B cell (primary cell): Measurements from ENCODE around the gene IPCEF1. TPM values are rescaled to one million over a fixed set of nuclear protein-coding genes. Genes with fewer than 3 reads are reported as not detected.
A peak's percentile ranks its signal among the peaks of the same experiment; 100 is the strongest.

Source experiments
- ATAC-seq: fragments of 200-7000 bp; cut with Tn5 transposase; one replicate; pipeline ENCODE4 v1.10.0; 2021; ENCODE audit warnings: low read depth, mild to moderate bottlenecking, moderate number of reproducible peaks, moderate library complexity
- CTCF ChIA-PET: fragments of 350-600 bp; sonication (Branson Sonifier 250); formaldehyde crosslinking; loops from one replicate; lab custom pipeline; 2021; ENCODE audit warnings: antibody characterized with exemption, inconsistent platforms; lab: Charles Lee
- POLR2A ChIA-PET: fragments of 350-600 bp; sonication (Branson Sonifier 250); formaldehyde crosslinking; loops from one replicate; lab custom pipeline; 2021; ENCODE audit warnings: antibody characterized with exemption; lab: Charles Lee
- DNase-seq: peaks from one replicate; pipeline ENCODE4 v3.0.0; 2013
- H2AFZ ChIP-seq: 2 replicates; pipeline ENCODE4 v1.6.1; 2012; ENCODE audit warnings: mild to moderate bottlenecking, low read depth, low read length; ENCODE audit not compliant: insufficient read depth, poor library complexity, severe bottlenecking
- H3K27ac ChIP-seq, 2 donors: 1 replicate in 1 of 2; 2 replicates in 1 of 2; pipeline ENCODE4 v1.5.1; 2012 to 2013; ENCODE audit warnings: low read length in 2 of 2, mild to moderate bottlenecking in 2 of 2, moderate library complexity in 1 of 2
- H3K27me3 ChIP-seq, 4 experiments: fragments of 200-600 bp in 1 of 4; sonication (generic) in 1 of 4; replicated peaks in 1 of 4; 1 replicate in 2 of 4; 2 replicates in 2 of 4; pipeline versions ENCODE4 v1.6.1 to v1.7.0; 2013 to 2016; ENCODE audit warnings: low read length in 3 of 4, mild to moderate bottlenecking in 2 of 4, mixed read lengths in 1 of 4, moderate library complexity in 1 of 4; ENCODE audit not compliant: insufficient read depth in 4 of 4, control insufficient read depth in 3 of 4; ENCODE audit errors: control extremely low read depth in 1 of 4
- H3K36me3 ChIP-seq, 2 experiments: replicated peaks in 1 of 2; 1 replicate in 1 of 2; 2 replicates in 1 of 2; pipeline versions ENCODE4 v1.6.1 to v1.7.1; 2013; ENCODE audit warnings: low read length in 1 of 2; ENCODE audit not compliant: insufficient read depth in 2 of 2, control insufficient read depth in 1 of 2; ENCODE audit errors: control extremely low read depth in 1 of 2, extremely low read depth in 1 of 2
- H3K4me1 ChIP-seq, 2 donors: fragments of 200-600 bp in 1 of 2; sonication (generic) in 1 of 2; 1 replicate in 1 of 2; 2 replicates in 1 of 2; pipeline versions ENCODE4 v1.5.1 to v1.6.1; 2013 to 2017; ENCODE audit warnings: low read length in 2 of 2; ENCODE audit not compliant: control insufficient read depth in 2 of 2, insufficient read depth in 2 of 2
- H3K4me2 ChIP-seq: replicated peaks from 2 replicates; pipeline ENCODE3; 2012; ENCODE audit warnings: mild to moderate bottlenecking, low read depth, low read length; ENCODE audit not compliant: poor library complexity, severe bottlenecking
- H3K4me3 ChIP-seq, 5 experiments: fragments of 200-600 bp in 1 of 5; sonication (generic) in 1 of 5; 1 replicate in 3 of 5; 2 replicates in 2 of 5; pipeline versions ENCODE4 v1.5.1 to v1.7.0; 2011 to 2016; ENCODE audit warnings: low read length in 4 of 5, mild to moderate bottlenecking in 4 of 5, low read depth in 2 of 5, control low read depth in 1 of 5, moderate library complexity in 1 of 5; ENCODE audit not compliant: insufficient read depth in 1 of 5; ENCODE audit errors: control extremely low read depth in 1 of 5, extremely low read depth in 1 of 5
- H3K79me2 ChIP-seq: fragments of 200-600 bp; sonication (generic); one replicate; pipeline ENCODE4 v1.6.0; 2016; ENCODE audit warnings: low read length; ENCODE audit not compliant: control insufficient read depth, insufficient read depth
- H3K9ac ChIP-seq: fragments of 200-600 bp; sonication (generic); 2 replicates; pipeline ENCODE4 v1.6.1; 2017; ENCODE audit warnings: mild to moderate bottlenecking, low read length, moderate library complexity
- H3K9me3 ChIP-seq, 3 donors: one replicate each; pipeline versions ENCODE4 v1.6.1 to v1.7.1; 2013; ENCODE audit warnings: low read length in 2 of 3; ENCODE audit not compliant: control insufficient read depth in 2 of 3, insufficient read depth in 1 of 3; ENCODE audit errors: control extremely low read depth in 1 of 3
- H4K20me1 ChIP-seq: 2 replicates; pipeline ENCODE4 v1.6.0; 2012; ENCODE audit warnings: mild to moderate bottlenecking, low read length; ENCODE audit not compliant: insufficient read depth, control insufficient read depth, poor library complexity, severe bottlenecking
- H3K27ac Mint-ChIP-seq: one replicate; pipeline ENCODE4 v1.8.0; 2021; ENCODE audit warnings: mixed read lengths
- H3K27me3 Mint-ChIP-seq: one replicate; pipeline ENCODE4 v1.8.0; 2021; ENCODE audit warnings: mixed read lengths
- H3K4me1 Mint-ChIP-seq: one replicate; pipeline ENCODE4 v1.8.0; 2021; ENCODE audit warnings: mixed read lengths
- H3K4me3 Mint-ChIP-seq: one replicate; pipeline ENCODE4 v1.8.0; 2021; ENCODE audit warnings: mixed read lengths
- H3K9me3 Mint-ChIP-seq: one replicate; pipeline ENCODE4 v1.8.0; 2022; ENCODE audit warnings: mixed read lengths; ENCODE audit not compliant: insufficient read depth
- EZH2 ChIP-seq: IDR thresholded peaks from 2 replicates; pipeline ENCODE4 v1.6.1; 2012; ENCODE audit warnings: borderline replicate concordance, low read depth, mild to moderate bottlenecking, moderate library complexity, low read length; ENCODE audit not compliant: insufficient read depth, poor library complexity, severe bottlenecking
- WGBS: methylation state at CpG from one replicate; pipeline ENCODE4 v1.1.5; 2013; ENCODE audit warnings: missing lambda C conversion rate; ENCODE audit not compliant: insufficient coverage; 5-methylcytosine and 5-hydroxymethylcytosine counted together
- intact Hi-C: fragments of 100-400 bp; cut with micrococcal nuclease; formaldehyde crosslinking; loops from one replicate; pipeline ENCODE4 v1.10.0; 2022
- polyA plus RNA-seq: library from polyadenylated mRNA; depleted of rRNA; stranded (reverse); fragments of >200 nt; gene quantifications from 2 replicates; pipeline ENCODE4 v1.2.3, GENCODE V29; 2012
- total RNA-seq, 2 donors: library from RNA; stranded (reverse); fragments of 120-200 nt in 1 of 2; gene quantifications; 1 replicate in 1 of 2; 2 replicates in 1 of 2; pipeline versions ENCODE4 v1.2.3 to v1.2.4, GENCODE V29; 2013 to 2022
- TF ChIP-seq, protein P1 (sequence below): fragments of 200-600 bp; IDR thresholded peaks from one replicate; pipeline ENCODE4 v1.8.0; 2022; ENCODE audit warnings: antibody characterized with exemption, mild to moderate bottlenecking

Gene IPCEF1
- total and polyA plus RNA-seq, 2 donors (not counting 1 experiment from before 2014, with no cell fraction given): 0.22 to 0.94 TPM

DNA sequence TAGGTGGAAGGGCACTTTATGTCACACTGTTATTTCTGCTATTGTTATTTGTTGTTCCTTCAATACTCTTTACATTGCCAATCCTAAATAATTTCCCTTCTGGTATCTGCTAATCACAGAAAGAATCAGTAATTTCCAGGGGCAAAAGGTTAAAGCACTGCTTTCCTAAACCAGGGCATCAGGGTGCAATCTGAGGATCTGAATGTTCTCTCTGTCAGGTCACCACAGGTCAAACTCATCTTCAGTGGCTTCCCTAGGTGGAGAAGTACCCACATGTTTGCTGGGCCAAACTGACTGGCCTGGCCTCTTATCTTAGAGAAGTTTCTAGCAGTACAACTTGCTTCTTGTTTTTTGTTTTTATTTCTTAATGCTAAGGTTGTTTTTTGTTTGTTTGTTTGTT is 198.9 kb downstream of the IPCEF1 start:
- peak overlapping the region in 1 of 2 donors; percentile 61 for H3K27ac ChIP-seq
- peak overlapping the region in 1 of 5 experiments; percentile 34 for H3K4me3 ChIP-seq
- peak overlapping the region; percentile 79 for H2AFZ ChIP-seq
- no peaks in the 10 kb centered on the region for H3K27me3 Mint-ChIP-seq
- ATAC-seq (no peak), DNase-seq (no peak)
- H4K20me1 ChIP-seq: no peaks in the 10 kb centered on the region
- H3K9ac ChIP-seq: peak overlapping the region; percentile 52
- H3K4me3 Mint-ChIP-seq: peak overlapping the region; percentile 77
- no peaks in the 10 kb centered on the region for H3K79me2 ChIP-seq
- no peaks in the 10 kb centered on the region for H3K36me3 ChIP-seq
- no peak overlapping the region for H3K27ac Mint-ChIP-seq
- no peaks in the 10 kb centered on the region for H3K27me3 ChIP-seq
- intact Hi-C loops: no loop called here
- peaks cover 21% of the 10 kb centered on the region for H3K4me1 Mint-ChIP-seq
- TF ChIP-seq, protein P1, sequence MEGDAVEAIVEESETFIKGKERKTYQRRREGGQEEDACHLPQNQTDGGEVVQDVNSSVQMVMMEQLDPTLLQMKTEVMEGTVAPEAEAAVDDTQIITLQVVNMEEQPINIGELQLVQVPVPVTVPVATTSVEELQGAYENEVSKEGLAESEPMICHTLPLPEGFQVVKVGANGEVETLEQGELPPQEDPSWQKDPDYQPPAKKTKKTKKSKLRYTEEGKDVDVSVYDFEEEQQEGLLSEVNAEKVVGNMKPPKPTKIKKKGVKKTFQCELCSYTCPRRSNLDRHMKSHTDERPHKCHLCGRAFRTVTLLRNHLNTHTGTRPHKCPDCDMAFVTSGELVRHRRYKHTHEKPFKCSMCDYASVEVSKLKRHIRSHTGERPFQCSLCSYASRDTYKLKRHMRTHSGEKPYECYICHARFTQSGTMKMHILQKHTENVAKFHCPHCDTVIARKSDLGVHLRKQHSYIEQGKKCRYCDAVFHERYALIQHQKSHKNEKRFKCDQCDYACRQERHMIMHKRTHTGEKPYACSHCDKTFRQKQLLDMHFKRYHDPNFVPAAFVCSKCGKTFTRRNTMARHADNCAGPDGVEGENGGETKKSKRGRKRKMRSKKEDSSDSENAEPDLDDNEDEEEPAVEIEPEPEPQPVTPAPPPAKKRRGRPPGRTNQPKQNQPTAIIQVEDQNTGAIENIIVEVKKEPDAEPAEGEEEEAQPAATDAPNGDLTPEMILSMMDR: no peak
- no peak for TF ChIP-seq EZH2
- POLR2A ChIA-PET: no interaction called here
- peak overlapping the region; percentile 63 for H3K4me2 ChIP-seq
- H3K4me1 ChIP-seq: peaks cover 16 to 17% of the 10 kb centered on the region in 2 donors
- H3K9me3 ChIP-seq: no peaks in the 10 kb centered on the region
- no peaks in the 10 kb centered on the region for H3K9me3 Mint-ChIP-seq
- CTCF ChIA-PET: interaction anchor here (1.4 to 3.9 kb wide), 4 partner anchors 9 to 214 kb away, joined by 3 to 19 read pairs (median 5); no protein-coding TSS in a partner anchor

DNA sequence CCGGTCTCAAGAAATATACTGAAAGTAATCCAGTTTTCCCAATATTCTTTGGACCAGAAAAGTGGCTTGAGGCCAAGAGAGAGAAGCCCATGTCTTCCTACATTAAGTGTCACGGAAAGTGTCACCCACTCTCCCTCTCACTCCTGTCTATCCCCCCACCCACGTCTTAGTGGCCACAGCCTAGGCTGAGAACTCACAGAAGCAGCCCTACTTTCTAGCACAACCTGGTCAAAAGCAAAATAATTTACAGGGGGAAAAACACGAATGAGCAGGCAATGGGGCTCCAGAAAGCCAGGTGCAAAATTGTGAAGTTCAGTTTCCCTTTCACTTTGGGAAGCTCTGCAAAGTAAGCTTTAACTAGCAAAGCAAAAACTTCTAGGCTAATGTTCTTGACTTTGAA is 199.5 kb downstream of the IPCEF1 start:
- intact Hi-C loops: no loop called here
- H3K79me2 ChIP-seq: no peaks in the 10 kb centered on the region
- ChIA-PET POLR2A (no interaction called here), CTCF (interaction anchor here (1.0 to 3.9 kb wide), 5 partner anchors 10 to 214 kb away, joined by 3 to 19 read pairs (median 4); no protein-coding TSS in a partner anchor)
- H3K4me2 ChIP-seq: peak overlapping the region; percentile 63
- H3K27me3 ChIP-seq: no peaks in the 10 kb centered on the region
- peak overlapping the region; percentile 79 for H2AFZ ChIP-seq
- Mint-ChIP-seq H3K27me3 (no peaks in the 10 kb centered on the region), H3K27ac (peak overlapping the region; percentile 70), H3K4me3 (peak overlapping the region; percentile 77), H3K4me1 (peaks cover 21% of the 10 kb centered on the region), H3K9me3 (no peaks in the 10 kb centered on the region)
- no peaks in the 10 kb centered on the region for H3K36me3 ChIP-seq
- no peaks in the 10 kb centered on the region for H3K9me3 ChIP-seq
- H3K4me3 ChIP-seq: peak overlapping the region in 2 of 5 experiments; percentile 21 to 34
- no peak for TF ChIP-seq EZH2
- TF ChIP-seq, protein P1: no peak
- H3K27ac ChIP-seq: peak overlapping the region in 1 of 2 donors; percentile 61
- no peaks in the 10 kb centered on the region for H4K20me1 ChIP-seq
- H3K4me1 ChIP-seq: peaks cover 16 to 17% of the 10 kb centered on the region in 2 donors
- WGBS: 100% methylated on average over 1 of the region's 4 CpGs
- DNase-seq (peak; percentile 25), ATAC-seq (no peak)
- H3K9ac ChIP-seq: peak overlapping the region; percentile 52
